ENCODE results near the gene WIZ. TPM values are rescaled to one million over a fixed set of nuclear protein-coding genes. Genes with fewer than 3 reads are reported as not detected.

WIZ gene
- total RNA-seq, 1 donor from 2014 or later = 34.1 TPM

DNA sequence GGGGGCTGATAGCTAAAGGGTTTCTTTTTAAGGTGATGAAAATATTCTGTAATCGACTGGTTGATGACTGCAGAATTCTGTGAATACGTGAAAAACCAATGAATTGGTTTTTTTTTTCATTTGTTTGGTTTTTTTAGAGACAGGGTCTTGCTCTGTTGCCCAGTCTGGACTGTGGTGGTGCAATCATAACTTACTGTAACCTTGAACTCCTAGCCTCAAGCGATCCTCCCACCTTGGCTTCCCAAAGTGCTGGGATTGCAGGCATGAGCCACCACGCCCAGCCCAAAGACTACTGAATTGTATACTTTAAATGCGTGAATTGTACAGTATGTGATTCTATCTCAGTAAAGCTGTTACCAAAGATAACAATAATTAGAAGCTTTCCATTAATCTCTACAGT lies 55.3 kb downstream of the WIZ start:
- Mint-ChIP-seq H3K36me3 (ENCODE audit: low read depth) (peaks cover 77% of the 10 kb centered on the region), H3K4me1 (peaks cover 10% of the 10 kb centered on the region), H3K27me3 (no peaks in the 10 kb centered on the region), H3K27ac (no peak overlapping the region), H3K9me3 (no peaks in the 10 kb centered on the region), H3K4me3 (no peak overlapping the region)
- ChIA-PET CTCF (interaction anchor here (0.9 to 1.2 kb wide), 3 partner anchors 15 to 105 kb away, joined by 3 read pairs; partner anchors contain the start of gene AKAP8L), POLR2A (no interaction called here)
- DNase-seq (no peak), ATAC-seq (ENCODE audit: low read depth) (no peak)
- TF ChIP-seq, protein P1, sequence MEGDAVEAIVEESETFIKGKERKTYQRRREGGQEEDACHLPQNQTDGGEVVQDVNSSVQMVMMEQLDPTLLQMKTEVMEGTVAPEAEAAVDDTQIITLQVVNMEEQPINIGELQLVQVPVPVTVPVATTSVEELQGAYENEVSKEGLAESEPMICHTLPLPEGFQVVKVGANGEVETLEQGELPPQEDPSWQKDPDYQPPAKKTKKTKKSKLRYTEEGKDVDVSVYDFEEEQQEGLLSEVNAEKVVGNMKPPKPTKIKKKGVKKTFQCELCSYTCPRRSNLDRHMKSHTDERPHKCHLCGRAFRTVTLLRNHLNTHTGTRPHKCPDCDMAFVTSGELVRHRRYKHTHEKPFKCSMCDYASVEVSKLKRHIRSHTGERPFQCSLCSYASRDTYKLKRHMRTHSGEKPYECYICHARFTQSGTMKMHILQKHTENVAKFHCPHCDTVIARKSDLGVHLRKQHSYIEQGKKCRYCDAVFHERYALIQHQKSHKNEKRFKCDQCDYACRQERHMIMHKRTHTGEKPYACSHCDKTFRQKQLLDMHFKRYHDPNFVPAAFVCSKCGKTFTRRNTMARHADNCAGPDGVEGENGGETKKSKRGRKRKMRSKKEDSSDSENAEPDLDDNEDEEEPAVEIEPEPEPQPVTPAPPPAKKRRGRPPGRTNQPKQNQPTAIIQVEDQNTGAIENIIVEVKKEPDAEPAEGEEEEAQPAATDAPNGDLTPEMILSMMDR (IDR thresholded peaks at IDR 0.05) = no peak
- intact Hi-C loops (cut with micrococcal nuclease) = no loop called here

DNA sequence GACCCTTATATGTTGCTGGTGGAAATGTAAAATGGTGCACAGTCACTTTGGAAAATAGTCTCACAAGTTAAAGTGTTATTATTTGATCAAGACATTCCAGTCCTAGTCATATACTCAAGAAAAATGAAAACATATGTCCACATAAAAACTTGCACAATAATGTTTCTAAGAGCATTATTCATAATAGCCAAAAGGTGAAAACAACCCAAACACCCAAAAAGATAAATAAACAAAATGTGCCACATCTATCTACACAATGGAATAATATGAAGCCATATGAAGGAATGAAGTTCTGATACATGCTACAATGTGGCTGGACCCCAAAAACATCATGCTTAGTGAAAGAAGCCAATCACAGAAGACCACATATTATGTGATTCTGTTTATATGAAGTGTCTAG lies 55.8 kb downstream of the WIZ start:
- H3K9me3 Mint-ChIP-seq = no peaks in the 10 kb centered on the region
- TF ChIP-seq, protein P1 (IDR thresholded peaks at IDR 0.05) = no peak
- H3K4me3 Mint-ChIP-seq = no peak overlapping the region
- H3K36me3 Mint-ChIP-seq (ENCODE audit: low read depth) = peaks cover 77% of the 10 kb centered on the region
- intact Hi-C loops (cut with micrococcal nuclease) = no loop called here
- CTCF ChIA-PET = interaction anchor here (0.9 to 1.2 kb wide), 2 partner anchors 16 to 105 kb away, joined by 3 read pairs; no protein-coding TSS in a partner anchor
- DNase-seq = no peak
- no peaks in the 10 kb centered on the region for H3K27me3 Mint-ChIP-seq
- POLR2A ChIA-PET = no interaction called here
- H3K27ac Mint-ChIP-seq = no peak overlapping the region
- peaks cover 10% of the 10 kb centered on the region for H3K4me1 Mint-ChIP-seq
- no peak for ATAC-seq (ENCODE audit: low read depth)

- H3K27ac Mint-ChIP-seq = no peak overlapping the region
- CTCF ChIA-PET = no interaction called here
- H3K4me3 Mint-ChIP-seq = no peak overlapping the region
- POLR2A ChIA-PET = no interaction called here
- intact Hi-C loops (cut with micrococcal nuclease) = no loop called here
- H3K4me1 Mint-ChIP-seq = peaks cover 10% of the 10 kb centered on the region
- no peak for ATAC-seq (ENCODE audit: low read depth)
- peaks cover 58% of the 10 kb centered on the region for H3K36me3 Mint-ChIP-seq (ENCODE audit: low read depth)
- TF ChIP-seq, protein P1 (IDR thresholded peaks at IDR 0.05) = no peak
- DNase-seq = no peak
- H3K9me3 Mint-ChIP-seq = no peaks in the 10 kb centered on the region
- H3K27me3 Mint-ChIP-seq = no peaks in the 10 kb centered on the region
Measured at GRCh38 chr19:15390814-15391213, 58.9 kb downstream of the WIZ start.

- POLR2A ChIA-PET = no interaction called here
- Mint-ChIP-seq H3K4me1 (peaks cover 32% of the 10 kb centered on the region), H3K4me3 (peak overlapping the region; percentile 87), H3K27ac (peak overlapping the region; percentile 13), H3K9me3 (no peaks in the 10 kb centered on the region), H3K27me3 (no peaks in the 10 kb centered on the region), H3K36me3 (ENCODE audit: low read depth) (peaks cover 16% of the 10 kb centered on the region)
- no peak for DNase-seq
- no peak for ATAC-seq (ENCODE audit: low read depth)
- TF ChIP-seq, protein P1 (IDR thresholded peaks at IDR 0.05) = no peak
- intact Hi-C loops (cut with micrococcal nuclease) = no loop called here
- CTCF ChIA-PET = no interaction called here
Measured at GRCh38 chr19:15381864-15382263, 67.9 kb downstream of the WIZ start.

DNA sequence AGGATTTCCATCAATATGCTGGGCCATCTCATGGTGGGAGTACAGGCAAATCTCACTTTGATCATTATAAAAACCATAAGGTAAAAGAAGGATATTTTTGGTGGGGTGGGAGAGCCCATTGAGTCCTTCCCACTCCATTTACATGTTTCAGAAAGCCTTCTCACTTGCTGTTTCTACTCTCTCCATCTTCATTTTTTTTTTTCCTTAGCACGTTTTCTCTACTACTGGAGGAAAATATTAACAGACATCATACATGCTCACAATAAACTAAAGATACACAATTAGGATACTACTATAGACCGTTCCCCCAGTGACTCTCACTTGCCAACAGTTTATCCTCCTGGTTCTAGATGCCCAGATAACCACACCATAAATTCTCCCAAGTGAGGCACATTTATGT lies 68.3 kb downstream of the WIZ start:
- intact Hi-C loops (cut with micrococcal nuclease) = no loop called here
- ATAC-seq (ENCODE audit: low read depth) = no peak
- ChIA-PET POLR2A (no interaction called here), CTCF (no interaction called here)
- Mint-ChIP-seq H3K36me3 (ENCODE audit: low read depth) (peaks cover 15% of the 10 kb centered on the region), H3K27me3 (no peaks in the 10 kb centered on the region), H3K9me3 (no peaks in the 10 kb centered on the region), H3K27ac (peak overlapping the region; percentile 13), H3K4me1 (peaks cover 37% of the 10 kb centered on the region), H3K4me3 (peak overlapping the region; percentile 87)
- TF ChIP-seq, protein P1 (IDR thresholded peaks at IDR 0.05) = no peak
- no peak for DNase-seq
